Measurements from ENCODE around the gene NAALADL1. TPM values are rescaled to one million over a fixed set of nuclear protein-coding genes. Genes with fewer than 3 reads are reported as not detected.

The NAALADL1 gene
- total RNA-seq, result 5.1 TPM
- 9.0 TPM for polyA plus RNA-seq
- long read RNA-seq, donor 1, result 0 reads
- long read RNA-seq, donor 2, result 0 reads
- long read RNA-seq, donor 3, partial matches to known transcripts, result 0 of 2 reads
- long read RNA-seq, donor 3, other reads (novel, unspliced or antisense), result 0 of 2 reads
- long read RNA-seq, donor 4, partial matches to known transcripts, result 0 of 1 reads
- long read RNA-seq, donor 4, other reads (novel, unspliced or antisense), result 0 of 1 reads
- long read RNA-seq, donor 5, result 0 reads
- long read RNA-seq, donor 6, result 0 reads
- long read RNA-seq, donor 7, partial matches to known transcripts, result 0 of 1 reads
- long read RNA-seq, donor 7, other reads (novel, unspliced or antisense), result 0 of 1 reads
- long read RNA-seq, donor 8, partial matches to known transcripts, result 0 of 2 reads
- long read RNA-seq, donor 8, other reads (novel, unspliced or antisense), result 0 of 2 reads
- long read RNA-seq, donor 9, result 0 reads
- long read RNA-seq, donor 10, result 0 reads

DNA sequence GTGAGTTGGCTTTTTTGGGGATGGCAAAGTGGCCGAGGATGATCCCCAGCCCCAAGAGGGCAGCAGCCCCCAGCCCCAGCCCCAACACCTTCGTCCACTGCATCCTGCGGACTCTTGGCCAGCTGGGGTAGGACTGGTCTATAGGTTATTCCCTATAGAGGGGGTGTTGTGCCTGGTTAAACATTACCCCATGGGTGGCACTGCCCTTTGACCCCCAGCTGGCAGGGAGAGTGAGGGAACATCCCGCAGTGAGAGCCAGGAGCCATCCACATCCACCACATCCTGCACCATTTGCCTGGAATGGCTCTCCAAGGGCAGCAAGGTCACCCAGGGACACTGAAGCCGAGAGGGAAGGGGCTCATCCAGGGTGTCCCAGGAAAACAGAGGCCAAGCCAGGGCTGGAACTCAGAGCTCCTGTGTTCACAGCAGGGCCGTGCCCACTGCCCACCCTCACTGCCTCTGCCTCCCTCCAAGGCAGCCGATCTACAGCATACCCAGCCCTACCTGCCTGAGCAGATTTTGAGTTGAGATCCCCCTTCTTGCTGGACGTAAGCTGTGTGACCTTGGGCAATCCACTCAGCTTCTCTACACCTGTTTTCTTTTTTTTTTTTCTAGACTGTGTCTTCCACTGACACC is at the start of gene NAALADL1:
NAALADL1 (minus strand) TSS at position 135 of the 636 bp plus-strand sequence; CDS start at position 103, 32 bp downstream.
- DNase-seq (ENCODE audit: low read depth in 6 of 9, low spot score in 9 of 9), result no peak
- Histone ChIP-seq H3K36me3 (ENCODE audit: control insufficient read depth in 2 of 2, insufficient read depth in 2 of 2, low read length in 1 of 2) (no peaks in the 10 kb centered on the region), H3K4me3 (ENCODE audit: low read length in 2 of 2) (no peak within 1 kb of the TSS), H3K4me1 (ENCODE audit: control insufficient read depth in 2 of 2, insufficient read depth in 2 of 2, low read length in 2 of 2) (peaks cover 7 to 24% of the 10 kb centered on the region in 2 donors), H3K27ac (ENCODE audit: low read depth in 1 of 2, low read length in 1 of 2) (no peak within 1 kb of the TSS), H3K27me3 (ENCODE audit: control insufficient read depth in 2 of 2, insufficient read depth in 1 of 2, low read length in 1 of 2) (no peaks in the 10 kb centered on the region), H3K9me3 (ENCODE audit: control insufficient read depth in 2 of 2, insufficient read depth in 1 of 2, low read length in 1 of 2) (no peaks in the 10 kb centered on the region)
- WGBS, result 96% methylated on average over 8 of the region's 8 CpGs

DNA sequence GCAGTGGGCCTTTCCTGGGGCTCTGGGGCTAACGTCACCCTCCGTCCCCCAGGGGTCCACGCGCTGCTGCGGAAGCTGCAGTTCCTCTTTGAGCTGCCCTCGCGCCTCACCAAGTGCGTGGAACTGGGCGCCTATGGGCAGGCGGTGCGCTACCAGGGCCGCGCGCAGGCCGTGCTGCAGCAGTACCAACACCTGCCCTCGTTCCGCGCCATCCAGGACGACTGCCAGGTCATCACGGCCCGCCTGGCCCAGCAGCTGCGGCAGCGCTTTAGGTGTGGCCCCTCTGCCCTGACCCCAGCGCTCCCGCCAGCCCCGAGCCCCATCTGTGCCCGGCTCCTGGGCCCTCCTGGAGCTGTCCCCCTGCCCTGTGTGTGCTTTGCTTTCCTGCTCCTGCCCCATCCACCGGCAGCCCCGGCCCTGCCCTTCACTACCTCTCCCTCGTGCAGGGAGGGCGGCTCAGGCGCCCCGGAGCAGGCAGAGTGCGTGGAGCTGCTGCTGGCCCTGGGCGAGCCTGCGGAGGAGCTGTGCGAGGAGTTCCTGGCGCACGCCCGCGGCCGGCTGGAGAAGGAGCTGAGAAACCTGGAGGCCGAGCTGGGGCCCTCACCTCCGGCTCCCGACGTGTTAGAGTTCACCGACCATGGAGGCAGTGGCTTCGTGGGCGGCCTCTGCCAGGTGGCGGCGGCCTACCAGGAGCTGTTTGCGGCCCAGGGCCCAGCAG is 49.6 kb upstream of the NAALADL1 start:
- no peak for DNase-seq (ENCODE audit: low read depth in 6 of 9, low spot score in 9 of 9)
- Histone ChIP-seq H3K27me3 (ENCODE audit: control insufficient read depth in 2 of 2, insufficient read depth in 1 of 2, low read length in 1 of 2) (peaks cover 0 to 3% of the 10 kb centered on the region in 2 donors), H3K36me3 (ENCODE audit: control insufficient read depth in 2 of 2, insufficient read depth in 2 of 2, low read length in 1 of 2) (peaks cover 31 to 54% of the 10 kb centered on the region in 2 donors), H3K9me3 (ENCODE audit: control insufficient read depth in 2 of 2, insufficient read depth in 1 of 2, low read length in 1 of 2) (peaks cover 0 to 8% of the 10 kb centered on the region in 2 donors), H3K27ac (ENCODE audit: low read depth in 1 of 2, low read length in 1 of 2) (no peak overlapping the region), H3K4me3 (ENCODE audit: low read length in 2 of 2) (no peak overlapping the region), H3K4me1 (ENCODE audit: control insufficient read depth in 2 of 2, insufficient read depth in 2 of 2, low read length in 2 of 2) (peaks cover 8 to 29% of the 10 kb centered on the region in 2 donors)
- 98% methylated on average over 52 of the region's 52 CpGs for WGBS

GRCh38 chr11:65107078-65107477 is 48.7 kb upstream of the NAALADL1 start:
- Histone ChIP-seq H3K9me3 (ENCODE audit: control insufficient read depth in 2 of 2, insufficient read depth in 1 of 2, low read length in 1 of 2) (peaks cover 0 to 2% of the 10 kb centered on the region in 2 donors), H3K4me1 (ENCODE audit: control insufficient read depth in 2 of 2, insufficient read depth in 2 of 2, low read length in 2 of 2) (peaks cover 5 to 22% of the 10 kb centered on the region in 2 donors), H3K4me3 (ENCODE audit: low read length in 2 of 2) (no peak overlapping the region), H3K27me3 (ENCODE audit: control insufficient read depth in 2 of 2, insufficient read depth in 1 of 2, low read length in 1 of 2) (no peaks in the 10 kb centered on the region), H3K27ac (ENCODE audit: low read depth in 1 of 2, low read length in 1 of 2) (no peak overlapping the region), H3K36me3 (ENCODE audit: control insufficient read depth in 2 of 2, insufficient read depth in 2 of 2, low read length in 1 of 2) (peaks cover 35 to 59% of the 10 kb centered on the region in 2 donors)
- 99% methylated on average over 15 of the region's 15 CpGs for WGBS
- no peak for DNase-seq (ENCODE audit: low read depth in 6 of 9, low spot score in 9 of 9)

- H3K27me3 ChIP-seq (ENCODE audit: control insufficient read depth in 2 of 2, insufficient read depth in 1 of 2, low read length in 1 of 2), result no peaks in the 10 kb centered on the region
- H3K36me3 ChIP-seq (ENCODE audit: control insufficient read depth in 2 of 2, insufficient read depth in 2 of 2, low read length in 1 of 2), result peaks cover 36 to 56% of the 10 kb centered on the region in 2 donors
- H3K9me3 ChIP-seq (ENCODE audit: control insufficient read depth in 2 of 2, insufficient read depth in 1 of 2, low read length in 1 of 2), result no peaks in the 10 kb centered on the region
- H3K4me3 ChIP-seq (ENCODE audit: low read length in 2 of 2), result no peak overlapping the region
- H3K4me1 ChIP-seq (ENCODE audit: control insufficient read depth in 2 of 2, insufficient read depth in 2 of 2, low read length in 2 of 2), result no peaks in the 10 kb centered on the region
- H3K27ac ChIP-seq (ENCODE audit: low read depth in 1 of 2, low read length in 1 of 2), result no peak overlapping the region
- DNase-seq (ENCODE audit: low read depth in 6 of 9, low spot score in 9 of 9), result no peak
- 98% methylated on average over 4 of the region's 4 CpGs for WGBS
Observed at GRCh38 chr11:65104628-65105027, 46.3 kb upstream of the NAALADL1 start.

DNA sequence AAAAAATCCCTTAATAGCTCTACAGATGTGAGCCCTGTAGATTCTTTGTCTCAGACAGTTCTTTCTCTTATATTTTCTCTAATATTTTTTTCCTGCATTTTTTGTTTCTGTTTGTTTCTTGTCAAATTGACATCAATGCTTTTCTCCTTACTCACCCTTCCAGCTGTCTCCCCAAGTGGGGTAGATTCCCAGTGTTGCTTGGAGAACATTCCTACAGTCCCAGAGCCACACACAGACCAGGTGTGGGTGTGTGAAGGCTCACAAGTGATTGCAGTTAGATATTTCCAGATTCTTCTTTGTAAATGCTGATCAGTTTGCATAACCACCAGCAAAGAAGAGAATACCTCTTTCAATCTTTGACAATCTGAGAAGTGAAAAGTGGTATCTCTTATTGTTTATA is 45.1 kb upstream of the NAALADL1 start:
- no peaks in the 10 kb centered on the region for H3K9me3 ChIP-seq (ENCODE audit: control insufficient read depth in 2 of 2, insufficient read depth in 1 of 2, low read length in 1 of 2)
- DNase-seq (ENCODE audit: low read depth in 6 of 9, low spot score in 9 of 9), result no peak
- H3K4me3 ChIP-seq (ENCODE audit: low read length in 2 of 2), result no peak overlapping the region
- no peaks in the 10 kb centered on the region for H3K27me3 ChIP-seq (ENCODE audit: control insufficient read depth in 2 of 2, insufficient read depth in 1 of 2, low read length in 1 of 2)
- peaks cover 25 to 47% of the 10 kb centered on the region in 2 donors for H3K36me3 ChIP-seq (ENCODE audit: control insufficient read depth in 2 of 2, insufficient read depth in 2 of 2, low read length in 1 of 2)
- H3K27ac ChIP-seq (ENCODE audit: low read depth in 1 of 2, low read length in 1 of 2), result no peak overlapping the region
- no peaks in the 10 kb centered on the region for H3K4me1 ChIP-seq (ENCODE audit: control insufficient read depth in 2 of 2, insufficient read depth in 2 of 2, low read length in 2 of 2)

- H3K27ac ChIP-seq (ENCODE audit: low read depth in 1 of 2, low read length in 1 of 2), result no peak overlapping the region
- H3K4me3 ChIP-seq (ENCODE audit: low read length in 2 of 2), result no peak overlapping the region
- H3K27me3 ChIP-seq (ENCODE audit: control insufficient read depth in 2 of 2, insufficient read depth in 1 of 2, low read length in 1 of 2), result no peaks in the 10 kb centered on the region
- WGBS, result 95% methylated on average over 8 of the region's 8 CpGs
- no peaks in the 10 kb centered on the region for H3K9me3 ChIP-seq (ENCODE audit: control insufficient read depth in 2 of 2, insufficient read depth in 1 of 2, low read length in 1 of 2)
- peaks cover 0 to 3% of the 10 kb centered on the region in 2 donors for H3K4me1 ChIP-seq (ENCODE audit: control insufficient read depth in 2 of 2, insufficient read depth in 2 of 2, low read length in 2 of 2)
- no peak for DNase-seq (ENCODE audit: low read depth in 6 of 9, low spot score in 9 of 9)
- H3K36me3 ChIP-seq (ENCODE audit: control insufficient read depth in 2 of 2, insufficient read depth in 2 of 2, low read length in 1 of 2), result peaks cover 24 to 45% of the 10 kb centered on the region in 2 donors
Observed at GRCh38 chr11:65102142-65103095, 44.1 kb upstream of the NAALADL1 start.

GRCh38 chr11:65100674-65101350 is 42.5 kb upstream of the NAALADL1 start:
- Histone ChIP-seq H3K27me3 (ENCODE audit: control insufficient read depth in 2 of 2, insufficient read depth in 1 of 2, low read length in 1 of 2) (no peaks in the 10 kb centered on the region), H3K9me3 (ENCODE audit: control insufficient read depth in 2 of 2, insufficient read depth in 1 of 2, low read length in 1 of 2) (no peaks in the 10 kb centered on the region), H3K4me1 (ENCODE audit: control insufficient read depth in 2 of 2, insufficient read depth in 2 of 2, low read length in 2 of 2) (peaks cover 7 to 15% of the 10 kb centered on the region in 2 donors), H3K4me3 (ENCODE audit: low read length in 2 of 2) (no peak overlapping the region), H3K36me3 (ENCODE audit: control insufficient read depth in 2 of 2, insufficient read depth in 2 of 2, low read length in 1 of 2) (peaks cover 22 to 40% of the 10 kb centered on the region in 2 donors), H3K27ac (ENCODE audit: low read depth in 1 of 2, low read length in 1 of 2) (no peak overlapping the region)
- DNase-seq (ENCODE audit: low read depth in 6 of 9, low spot score in 9 of 9), result no peak
- WGBS, result 98% methylated on average over 6 of the region's 6 CpGs

- H3K27me3 ChIP-seq (ENCODE audit: control insufficient read depth in 2 of 2, insufficient read depth in 1 of 2, low read length in 1 of 2), result no peaks in the 10 kb centered on the region
- peak overlapping the region; percentile 82 to 87 for H3K4me3 ChIP-seq (ENCODE audit: low read length in 2 of 2)
- WGBS, result 76% methylated on average over 8 of the region's 8 CpGs
- no peak for DNase-seq (ENCODE audit: low read depth in 6 of 9, low spot score in 9 of 9)
- peaks cover 7 to 18% of the 10 kb centered on the region in 2 donors for H3K4me1 ChIP-seq (ENCODE audit: control insufficient read depth in 2 of 2, insufficient read depth in 2 of 2, low read length in 2 of 2)
- H3K36me3 ChIP-seq (ENCODE audit: control insufficient read depth in 2 of 2, insufficient read depth in 2 of 2, low read length in 1 of 2), result peaks cover 15 to 21% of the 10 kb centered on the region in 2 donors
- no peaks in the 10 kb centered on the region for H3K9me3 ChIP-seq (ENCODE audit: control insufficient read depth in 2 of 2, insufficient read depth in 1 of 2, low read length in 1 of 2)
- peak overlapping the region in 1 of 2 donors; percentile 65 for H3K27ac ChIP-seq (ENCODE audit: low read depth in 1 of 2, low read length in 1 of 2)
Observed at GRCh38 chr11:65096926-65097325, 38.6 kb upstream of the NAALADL1 start.
